Trophoblast cell (in vitro differentiated cells and primary cell): ENCODE results near the gene RAP1GDS1.

Experiments used
- DNase-seq, 2 donors: peaks; one replicate each; pipeline ENCODE4 v3.0.0-alpha.2; 2016
- H2AFZ ChIP-seq: 2 replicates; pipeline ENCODE4 v1.6.1; 2013; ENCODE audit warnings: low read length, moderate library complexity, mild to moderate bottlenecking; ENCODE audit not compliant: insufficient read depth, poor library complexity
- H2AK5ac ChIP-seq: 2 replicates; pipeline ENCODE4 v1.6.1; 2013; ENCODE audit warnings: mild to moderate bottlenecking, low read length
- H2BK120ac ChIP-seq: 2 replicates; pipeline ENCODE4 v1.6.1; 2013; ENCODE audit warnings: low read length, mild to moderate bottlenecking, moderate library complexity; ENCODE audit not compliant: insufficient read depth, poor library complexity
- H2BK12ac ChIP-seq: 2 replicates; pipeline ENCODE4 v1.6.1; 2013; ENCODE audit warnings: mild to moderate bottlenecking, low read length, moderate library complexity
- H2BK5ac ChIP-seq: 2 replicates; pipeline ENCODE4 v1.6.1; 2013; ENCODE audit warnings: low read length, low read depth, moderate library complexity, mild to moderate bottlenecking; ENCODE audit not compliant: poor library complexity
- H3K14ac ChIP-seq: 2 replicates; pipeline ENCODE4 v1.6.1; 2013; ENCODE audit warnings: mild to moderate bottlenecking, low read length
- H3K18ac ChIP-seq: 2 replicates; pipeline ENCODE4 v1.6.1; 2013; ENCODE audit warnings: mild to moderate bottlenecking, low read length
- H3K23ac ChIP-seq: 2 replicates; pipeline ENCODE4 v1.6.1; 2013; ENCODE audit warnings: low read length
- H3K27ac ChIP-seq: 2 replicates; pipeline ENCODE4 v1.5.1; 2013; ENCODE audit warnings: low read depth, mild to moderate bottlenecking, inconsistent platforms, low read length, moderate library complexity
- H3K27me3 ChIP-seq: 2 replicates; pipeline ENCODE4 v1.6.1; 2013; ENCODE audit warnings: inconsistent platforms, mild to moderate bottlenecking, low read length, moderate library complexity; ENCODE audit not compliant: insufficient read depth
- H3K36me3 ChIP-seq, 2 experiments: 1 replicate in 1 of 2; 2 replicates in 1 of 2; pipeline ENCODE4 v1.6.1; 2013; ENCODE audit warnings: low read length in 2 of 2, mild to moderate bottlenecking in 2 of 2, moderate library complexity in 1 of 2; ENCODE audit not compliant: insufficient read depth in 2 of 2, control insufficient read depth in 1 of 2
- H3K4ac ChIP-seq: 2 replicates; pipeline ENCODE4 v1.6.1; 2013; ENCODE audit warnings: low read depth, mild to moderate bottlenecking, low read length, moderate library complexity
- H3K4me1 ChIP-seq, 2 experiments: 1 replicate in 1 of 2; 2 replicates in 1 of 2; pipeline ENCODE4 v1.6.1; 2013; ENCODE audit warnings: low read length in 2 of 2, mild to moderate bottlenecking in 2 of 2, moderate library complexity in 1 of 2; ENCODE audit not compliant: insufficient read depth in 2 of 2, control insufficient read depth in 1 of 2
- H3K4me2 ChIP-seq: 2 replicates; pipeline ENCODE4 v1.6.1; 2013; ENCODE audit warnings: inconsistent platforms, mild to moderate bottlenecking, low read length, moderate library complexity
- H3K4me3 ChIP-seq: 2 replicates; pipeline ENCODE4 v1.5.1; 2013; ENCODE audit warnings: mild to moderate bottlenecking, low read depth, low read length, inconsistent platforms
- H3K79me1 ChIP-seq: one replicate; pipeline ENCODE4 v1.6.1; 2013; ENCODE audit warnings: low read length
- H3K79me2 ChIP-seq: 2 replicates; pipeline ENCODE4 v1.6.1; 2013; ENCODE audit warnings: low read length, mild to moderate bottlenecking; ENCODE audit not compliant: control insufficient read depth, insufficient read depth, poor library complexity
- H3K9ac ChIP-seq: 2 replicates; pipeline ENCODE4 v1.6.1; 2013; ENCODE audit warnings: mild to moderate bottlenecking, low read length
- H3K9me3 ChIP-seq: 2 replicates; pipeline ENCODE4 v1.6.1; 2013; ENCODE audit warnings: low read depth, mild to moderate bottlenecking, control low read depth, inconsistent platforms, low read length; ENCODE audit not compliant: insufficient read depth
- H4K12ac ChIP-seq: 2 replicates; pipeline ENCODE4 v1.6.1; 2013; ENCODE audit warnings: low read depth, mild to moderate bottlenecking, low read length, moderate library complexity
- H4K8ac ChIP-seq: 2 replicates; pipeline ENCODE4 v1.6.1; 2013; ENCODE audit warnings: low read depth, mild to moderate bottlenecking, low read length, moderate library complexity
- H4K91ac ChIP-seq: one replicate; pipeline ENCODE4 v1.6.1; 2013; ENCODE audit warnings: low read depth, mild to moderate bottlenecking, low read length, moderate library complexity
- WGBS: extraction: QIAGEN DNeasy Blood & Tissue Kit; methylation state at CpG from one replicate; pipeline ENCODE4 v1.1.7; 2013; ENCODE audit warnings: missing lambda C conversion rate; ENCODE audit not compliant: insufficient read length, insufficient coverage; ENCODE audit errors: extremely low coverage; 5-methylcytosine and 5-hydroxymethylcytosine counted together

The RAP1GDS1 gene

DNA sequence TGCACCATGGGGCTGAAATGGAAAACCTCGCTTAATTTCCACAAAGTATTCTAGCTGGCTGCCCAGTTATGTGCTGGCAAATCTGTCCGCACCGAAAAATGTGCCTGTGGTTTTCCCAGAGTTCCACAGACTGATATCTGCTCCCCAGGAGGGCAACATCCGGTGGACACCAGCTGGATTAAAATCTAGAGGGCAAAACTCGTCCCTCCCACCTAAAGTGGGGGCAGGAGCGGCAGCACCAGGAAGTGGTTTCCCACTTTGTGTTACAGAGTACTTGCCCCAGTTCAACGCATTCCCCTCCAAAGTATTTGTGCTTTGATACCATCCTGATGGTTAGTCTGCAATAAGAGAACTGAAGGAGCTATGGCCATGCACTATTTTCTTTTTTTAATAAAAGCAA lies 209.6 kb downstream of the RAP1GDS1 start:
- Histone ChIP-seq H3K4me3 (no peak overlapping the region), H4K8ac (no peak overlapping the region), H3K79me1 (no peaks in the 10 kb centered on the region), H2BK120ac (no peak overlapping the region), H2AFZ (no peak overlapping the region), H3K27me3 (no peaks in the 10 kb centered on the region), H3K18ac (no peak overlapping the region), H3K79me2 (no peaks in the 10 kb centered on the region), H4K91ac (no peak overlapping the region), H3K23ac (no peak overlapping the region), H3K4me1 (no peaks in the 10 kb centered on the region), H3K27ac (no peak overlapping the region), H3K4ac (no peak overlapping the region), H2BK5ac (no peak overlapping the region), H3K36me3 (no peaks in the 10 kb centered on the region), H2AK5ac (no peak overlapping the region), H3K9ac (no peak overlapping the region), H3K9me3 (no peaks in the 10 kb centered on the region), H3K14ac (no peak overlapping the region), H4K12ac (no peak overlapping the region), H3K4me2 (no peak overlapping the region), H2BK12ac (no peak overlapping the region)
- DNase-seq: no peak
- no CpG with 5 or more reads among the region's 7 CpGs for WGBS

DNA sequence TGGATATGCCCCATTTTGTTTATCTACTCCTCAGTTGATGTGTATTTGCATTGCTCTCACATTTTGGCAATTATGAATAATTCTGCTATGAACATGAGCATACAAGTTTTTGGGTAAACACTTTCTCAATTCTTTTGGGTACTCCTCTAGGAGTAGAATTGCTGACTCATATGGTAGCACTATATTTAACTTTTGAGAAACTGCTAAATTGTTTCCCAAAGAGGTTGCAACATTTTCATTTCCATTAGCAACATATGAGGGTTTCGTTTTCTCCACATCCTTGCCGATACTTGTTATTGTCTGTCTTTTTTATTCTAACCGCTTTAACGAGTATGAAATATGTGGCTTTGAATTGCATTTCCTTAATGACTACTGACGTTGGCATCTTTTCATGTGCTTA lies 211.9 kb downstream of the RAP1GDS1 start:
- H3K4me3 ChIP-seq: no peak overlapping the region
- H3K27ac ChIP-seq: no peak overlapping the region
- no peaks in the 10 kb centered on the region for H3K9me3 ChIP-seq
- H3K79me1 ChIP-seq: no peaks in the 10 kb centered on the region
- no peaks in the 10 kb centered on the region for H3K27me3 ChIP-seq
- H2AK5ac ChIP-seq: no peak overlapping the region
- no peaks in the 10 kb centered on the region for H3K36me3 ChIP-seq
- H2BK120ac ChIP-seq: no peak overlapping the region
- no peak overlapping the region for H2BK12ac ChIP-seq
- no peak overlapping the region for H2BK5ac ChIP-seq
- no peak overlapping the region for H3K4ac ChIP-seq
- no peak overlapping the region for H4K12ac ChIP-seq
- no peak overlapping the region for H3K14ac ChIP-seq
- WGBS: no CpG with 5 or more reads among the region's 5 CpGs
- no peak overlapping the region for H3K9ac ChIP-seq
- H4K91ac ChIP-seq: no peak overlapping the region
- no peak overlapping the region for H2AFZ ChIP-seq
- DNase-seq: no peak
- H3K4me1 ChIP-seq: no peaks in the 10 kb centered on the region
- no peak overlapping the region for H3K18ac ChIP-seq
- H3K23ac ChIP-seq: no peak overlapping the region
- H4K8ac ChIP-seq: no peak overlapping the region
- no peak overlapping the region for H3K4me2 ChIP-seq
- peaks cover 1% of the 10 kb centered on the region for H3K79me2 ChIP-seq

DNA sequence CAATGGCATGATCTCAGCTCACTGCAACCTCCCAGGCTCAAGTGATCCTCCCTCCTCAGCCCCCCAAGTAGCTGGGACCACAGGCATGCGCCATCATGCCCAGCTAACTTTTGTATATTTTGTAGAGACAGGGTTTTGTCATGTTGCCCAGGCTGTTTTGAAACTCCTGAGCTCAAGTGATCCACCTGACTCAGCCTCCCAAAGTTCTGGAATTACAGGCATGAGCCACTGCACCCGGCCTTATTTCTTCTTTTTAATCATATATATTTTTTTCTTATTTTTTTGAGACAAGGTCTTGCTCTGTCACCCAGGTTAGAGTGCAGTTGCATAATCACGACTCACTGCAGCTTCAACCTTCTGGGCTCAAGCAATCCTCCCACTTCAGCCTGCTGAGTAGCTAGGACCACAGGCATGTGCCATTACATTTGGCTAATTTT lies 213.2 kb downstream of the RAP1GDS1 start:
- Histone ChIP-seq H3K36me3 (no peaks in the 10 kb centered on the region), H3K27me3 (no peaks in the 10 kb centered on the region), H2BK12ac (no peak overlapping the region), H3K79me1 (no peaks in the 10 kb centered on the region), H3K9me3 (peaks cover 1% of the 10 kb centered on the region), H2AFZ (no peak overlapping the region), H4K8ac (no peak overlapping the region), H3K14ac (no peak overlapping the region), H3K9ac (no peak overlapping the region), H4K91ac (no peak overlapping the region), H4K12ac (no peak overlapping the region), H3K4ac (no peak overlapping the region), H3K27ac (no peak overlapping the region), H2BK120ac (no peak overlapping the region), H2BK5ac (no peak overlapping the region), H3K23ac (no peak overlapping the region), H3K4me3 (no peak overlapping the region), H3K4me2 (no peak overlapping the region), H2AK5ac (no peak overlapping the region), H3K79me2 (peaks cover 1% of the 10 kb centered on the region), H3K18ac (no peak overlapping the region), H3K4me1 (peaks cover 0 to 2% of the 10 kb centered on the region in 2 experiments)
- DNase-seq: no peak
- WGBS: no CpG with 5 or more reads among the region's 3 CpGs

DNA sequence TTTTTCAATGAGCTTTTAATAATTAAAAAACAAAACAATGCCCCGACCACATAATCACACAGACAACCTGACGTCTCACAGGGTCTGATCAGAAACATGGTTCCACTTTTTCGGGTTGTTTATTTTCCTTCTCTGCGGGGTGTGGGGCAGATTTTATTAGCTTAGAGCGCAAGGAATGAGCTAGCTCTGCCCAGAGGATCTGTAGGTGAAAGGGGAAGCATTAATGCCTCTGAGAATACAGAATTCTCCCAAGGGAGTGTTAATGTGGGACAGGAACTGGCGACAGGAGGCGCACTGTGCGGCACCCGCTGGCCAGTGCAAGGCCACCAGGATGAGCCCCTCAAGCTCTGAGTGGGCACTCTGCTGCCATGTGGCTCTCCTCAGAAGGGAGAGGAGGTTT lies 215.7 kb downstream of the RAP1GDS1 start:
- DNase-seq: no peak
- no CpG with 5 or more reads among the region's 9 CpGs for WGBS
- Histone ChIP-seq H2BK120ac (no peak overlapping the region), H3K23ac (no peak overlapping the region), H3K27me3 (no peaks in the 10 kb centered on the region), H3K36me3 (no peaks in the 10 kb centered on the region), H4K12ac (no peak overlapping the region), H3K27ac (no peak overlapping the region), H3K4me2 (no peak overlapping the region), H4K8ac (no peak overlapping the region), H3K9me3 (peaks cover 1% of the 10 kb centered on the region), H2AFZ (no peak overlapping the region), H3K4me1 (peaks cover 2 to 4% of the 10 kb centered on the region in 2 experiments), H3K79me1 (no peaks in the 10 kb centered on the region), H3K14ac (no peak overlapping the region), H2AK5ac (no peak overlapping the region), H3K18ac (no peak overlapping the region), H3K9ac (no peak overlapping the region), H4K91ac (no peak overlapping the region), H3K4ac (no peak overlapping the region), H3K4me3 (no peak overlapping the region), H2BK12ac (no peak overlapping the region), H3K79me2 (peaks cover 1% of the 10 kb centered on the region), H2BK5ac (no peak overlapping the region)
